Stimulated activated CD4-positive, alpha-beta T cell treated with anti-CD3 and anti-CD28 coated beads, Interleukin-2, amount 100 ng/mL, for 24 hours (primary cell): ENCODE results near the gene MAVS.
"Not testable (repeated sequence)": the region's sequence is repeated elsewhere in the genome, so short reads cannot be mapped to it uniquely, and the experiment has no call there.

Source experiments
- DNase-seq, 2 donors: peaks; one replicate each; pipeline ENCODE4 v3.0.0-alpha.2; 2020

The MAVS gene

GRCh38 chr20:3815703-3816315 lies 30.8 kb upstream of the MAVS start:
- no peak for DNase-seq

GRCh38 chr20:3818155-3819151 lies 28.2 kb upstream of the MAVS start:
- no peak for DNase-seq

DNA sequence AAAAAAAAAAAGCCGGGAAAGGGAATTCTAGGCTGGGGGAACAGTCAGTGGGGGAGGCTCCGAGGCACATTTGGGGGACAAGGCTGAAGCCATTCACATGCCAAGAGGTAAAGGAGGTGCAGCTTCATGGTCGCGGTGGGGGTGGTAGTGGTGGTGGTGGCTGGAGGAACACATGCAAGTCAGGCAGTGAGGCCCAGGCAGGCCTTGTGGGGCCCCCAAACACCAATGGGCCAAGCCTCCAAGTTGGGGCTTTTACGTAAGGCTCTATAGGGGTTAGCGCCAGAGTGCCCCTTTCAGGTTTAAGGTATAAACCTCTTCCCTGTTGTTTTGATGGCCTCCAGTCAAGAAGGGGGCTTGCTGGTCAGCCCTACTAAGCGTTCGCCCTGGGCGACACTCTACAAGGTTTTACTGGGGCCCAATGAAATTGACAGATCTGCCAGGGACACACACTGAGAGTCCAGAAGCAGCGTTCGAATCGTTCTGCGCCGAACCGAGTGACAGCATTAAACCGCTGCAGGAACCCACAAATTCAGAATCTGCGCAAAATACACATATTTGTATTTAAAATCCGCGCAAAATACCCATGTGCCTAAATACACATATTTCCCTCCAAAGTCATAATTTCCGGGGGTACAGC lies 27.1 kb upstream of the MAVS start:
- DNase-seq: no peak

- DNase-seq: peak; percentile 91 to 92
Observed at GRCh38 chr20:3820048-3820900, 26.4 kb upstream of the MAVS start, which contains the start of gene AP5S1. TSS of gene AP5S1 (plus strand) at chr20:3820547. CDS start at chr20:3822118, 1,571 bp downstream.

DNA sequence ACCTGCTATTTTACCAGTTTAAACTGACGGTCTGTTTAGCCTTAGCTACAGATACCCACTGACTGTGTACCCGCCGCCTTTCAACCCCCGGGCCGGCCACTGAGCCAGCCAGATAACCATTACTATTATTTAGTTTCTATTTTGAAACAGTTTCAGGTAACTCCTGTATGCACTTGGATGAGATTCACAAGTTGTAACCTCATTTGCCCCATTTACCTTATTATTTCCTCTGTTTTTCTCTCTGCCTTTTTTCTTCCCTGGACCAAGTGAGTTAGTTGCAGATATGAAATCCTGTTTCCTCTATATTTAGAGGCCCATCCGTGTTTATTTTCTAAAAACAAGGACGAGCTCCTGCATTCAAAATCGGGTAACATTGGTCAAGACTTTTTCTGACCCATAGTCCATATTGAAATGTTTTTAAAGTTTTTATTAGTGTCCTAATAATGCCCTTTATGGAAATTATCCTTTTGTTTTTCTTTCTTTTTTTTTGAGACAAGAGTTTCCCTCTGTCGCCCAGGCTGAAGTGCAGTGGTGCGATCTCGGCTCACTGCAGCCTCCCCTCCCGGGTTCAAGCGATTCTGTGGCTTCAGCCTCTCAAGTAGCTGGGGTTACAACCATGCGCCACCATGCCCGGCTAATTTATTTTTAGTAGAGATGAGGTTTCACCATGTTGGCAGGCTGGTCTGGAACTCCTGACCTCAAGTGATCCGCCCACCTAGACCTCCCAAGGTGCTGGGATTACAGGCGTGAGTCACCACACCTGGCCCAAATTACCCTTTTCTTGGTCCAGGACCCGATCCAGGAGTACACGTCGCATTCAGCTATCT lies 25.5 kb upstream of the MAVS start:
- no peak for DNase-seq

DNA sequence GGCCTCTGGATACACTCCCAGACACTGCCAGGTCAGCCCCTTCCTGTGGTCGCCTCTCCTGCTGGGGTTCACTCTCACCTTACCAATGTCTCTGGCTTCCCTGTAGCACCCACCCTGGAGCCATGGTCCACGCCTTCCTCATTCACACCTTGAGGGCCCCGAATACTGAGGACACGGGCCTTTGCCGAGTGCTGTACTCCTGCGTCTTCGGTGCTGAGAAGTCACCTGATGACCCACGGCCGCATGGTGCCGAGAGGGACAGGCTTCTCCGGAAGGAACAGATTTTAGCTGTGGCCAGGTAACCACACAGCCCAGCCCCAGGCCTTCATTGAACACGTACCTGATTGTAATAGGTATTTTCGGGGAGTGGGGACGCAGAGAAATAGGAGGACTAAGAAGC lies 24.6 kb upstream of the MAVS start:
- DNase-seq: no peak

- DNase-seq: no peak
Observed at GRCh38 chr20:3823881-3824280, 22.8 kb upstream of the MAVS start.

DNA sequence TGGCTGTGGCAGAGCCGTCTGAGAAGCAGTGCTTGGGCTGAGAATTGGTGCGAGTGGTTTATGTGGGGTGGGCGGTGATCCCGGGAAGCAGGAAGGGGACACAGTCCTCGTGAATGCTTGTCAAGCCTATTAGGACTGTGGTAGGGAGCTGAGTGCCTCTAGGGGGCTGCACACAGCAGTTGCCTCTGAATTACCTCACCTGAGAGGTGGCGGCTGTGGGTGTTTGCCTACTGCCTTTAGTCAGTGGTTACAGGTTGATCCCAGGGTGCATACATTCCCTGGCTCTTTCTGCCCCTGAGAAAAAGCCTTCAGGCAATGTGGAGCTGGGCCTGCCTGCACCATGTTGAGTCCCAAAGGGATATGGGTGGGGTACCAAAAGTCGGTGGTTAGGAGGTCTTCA lies 21.1 kb upstream of the MAVS start:
- DNase-seq: no peak

DNA sequence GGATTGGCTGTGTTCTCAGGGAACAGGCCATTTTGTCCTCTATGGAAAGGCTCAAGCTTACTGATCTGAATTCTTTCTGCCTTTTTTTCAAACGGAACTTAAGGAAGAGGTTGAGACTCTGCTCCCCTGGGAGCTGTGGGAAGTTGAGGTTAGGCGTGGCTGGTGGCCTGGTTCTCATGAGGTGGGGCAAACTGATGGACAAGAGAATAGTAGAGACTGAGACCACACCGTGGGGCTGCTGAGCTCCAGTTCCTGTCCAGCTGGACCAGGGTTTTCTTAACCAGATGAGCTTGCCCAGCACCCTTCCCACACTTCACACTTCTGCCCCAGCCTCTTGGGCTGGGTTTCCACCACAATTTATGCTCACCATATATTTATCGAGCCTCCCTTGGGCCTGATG lies 20.2 kb upstream of the MAVS start:
- no peak for DNase-seq

DNA sequence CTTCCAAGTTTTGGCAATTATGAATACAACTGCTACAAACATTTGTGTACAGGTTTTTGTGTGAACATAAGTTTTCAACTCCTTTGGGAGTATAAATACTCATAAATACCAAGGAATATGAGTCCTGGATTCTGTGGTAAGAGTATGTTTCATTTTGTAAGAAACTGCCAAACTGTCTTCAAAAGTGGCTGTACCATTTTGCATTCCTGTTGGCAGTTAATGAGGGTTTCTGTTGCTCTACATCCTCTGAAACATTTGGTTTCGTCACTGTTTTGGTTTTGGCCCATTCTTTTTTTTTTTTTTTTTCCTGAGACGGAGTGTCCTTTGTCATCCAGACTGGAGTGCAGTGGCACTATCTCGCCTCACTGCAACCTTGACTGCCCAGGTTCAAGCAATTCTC lies 17.8 kb upstream of the MAVS start:
- no peak for DNase-seq

GRCh38 chr20:3829891-3830290 lies 16.7 kb upstream of the MAVS start:
- not testable (repeated sequence) for DNase-seq

GRCh38 chr20:3836132-3836531 lies 10.5 kb upstream of the MAVS start:
- DNase-seq: no peak

- DNase-seq: no peak
Observed at GRCh38 chr20:3839328-3839727, 7.3 kb upstream of the MAVS start.

DNA sequence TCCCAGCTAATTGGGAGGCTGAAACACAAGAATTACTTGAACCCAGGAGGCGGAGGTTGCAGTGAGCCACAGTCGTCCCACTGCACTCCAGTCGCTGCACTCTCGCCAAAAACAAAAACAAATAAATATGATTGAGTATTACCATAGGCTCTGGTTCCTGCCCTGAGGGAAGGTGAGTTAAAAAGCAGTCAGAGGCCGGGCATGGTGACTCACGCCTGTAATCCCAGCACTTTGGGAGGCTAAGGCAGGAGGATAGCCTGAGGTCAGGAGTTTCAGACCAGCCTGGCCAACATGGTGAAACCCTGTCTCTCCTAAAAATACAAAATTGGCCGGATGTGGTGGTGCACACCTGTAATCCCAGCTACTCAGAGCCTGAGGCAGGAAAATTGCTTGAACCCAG lies 6.4 kb upstream of the MAVS start:
- DNase-seq: not testable (repeated sequence)

GRCh38 chr20:3842348-3842930 lies 4.2 kb upstream of the MAVS start:
- no peak for DNase-seq

- DNase-seq: no peak
Observed at GRCh38 chr20:3843490-3843889, 3.1 kb upstream of the MAVS start.

DNA sequence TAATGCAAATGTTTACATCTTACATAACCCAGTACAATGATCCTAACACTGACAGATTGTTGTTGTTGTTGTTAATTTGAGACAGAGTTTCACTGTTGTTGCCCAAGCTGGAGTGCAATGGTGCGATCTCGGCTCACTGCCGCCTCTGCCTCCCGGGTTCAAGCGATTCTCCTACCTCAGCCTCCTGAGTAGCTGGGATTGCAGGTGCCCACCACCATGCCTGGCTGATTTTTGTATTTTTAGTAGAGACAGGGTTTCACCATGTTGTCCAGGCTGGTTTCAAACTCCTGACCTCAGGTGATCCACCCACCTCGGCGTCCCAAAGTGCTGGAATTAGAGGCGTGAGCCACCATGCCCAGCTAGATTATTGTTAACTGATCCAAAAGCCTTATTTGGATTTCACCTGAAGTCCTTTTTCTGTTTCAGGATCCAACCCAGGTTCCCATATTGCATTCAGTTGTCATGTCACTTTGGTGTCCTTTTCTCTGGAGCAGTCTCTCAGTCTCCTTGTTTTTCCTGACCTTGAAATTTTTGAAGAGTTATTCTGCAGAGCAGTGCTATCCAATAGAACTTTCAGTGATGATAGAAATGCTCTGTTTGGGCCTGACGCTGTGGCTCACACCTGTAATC lies 2.5 kb upstream of the MAVS start:
- DNase-seq: not testable (repeated sequence)

- DNase-seq: no peak
Observed at GRCh38 chr20:3846378-3846739, 275 bp upstream of the MAVS start.

DNA sequence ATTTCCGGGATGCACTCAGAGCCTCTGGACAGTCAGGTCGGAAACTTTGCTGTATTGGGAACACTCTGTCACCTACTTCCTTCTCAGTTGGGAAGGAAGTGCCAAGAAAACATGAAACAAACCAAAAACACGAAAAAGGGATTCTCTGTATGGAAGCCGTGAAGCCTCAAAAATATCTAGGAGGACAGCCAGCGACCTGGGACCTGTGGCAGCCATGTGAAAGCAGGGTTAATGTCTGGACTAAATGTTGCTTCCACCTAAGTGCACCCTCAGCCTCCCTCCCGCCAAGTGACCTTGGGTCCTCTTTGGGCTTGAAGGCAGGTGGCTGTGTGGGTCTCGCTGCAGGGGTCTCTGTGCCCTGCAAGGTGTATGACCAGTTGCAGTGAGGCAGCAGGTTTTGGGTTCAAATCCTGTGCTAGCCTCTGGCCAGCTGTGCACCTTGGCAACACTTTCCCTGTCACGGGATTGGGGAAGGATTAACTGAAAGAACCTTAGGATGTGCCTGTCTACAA lies 851 bp downstream of the MAVS start:
- no peak for DNase-seq

GRCh38 chr20:3848565-3848964 lies 1.9 kb downstream of the MAVS start:
- DNase-seq: no peak

DNA sequence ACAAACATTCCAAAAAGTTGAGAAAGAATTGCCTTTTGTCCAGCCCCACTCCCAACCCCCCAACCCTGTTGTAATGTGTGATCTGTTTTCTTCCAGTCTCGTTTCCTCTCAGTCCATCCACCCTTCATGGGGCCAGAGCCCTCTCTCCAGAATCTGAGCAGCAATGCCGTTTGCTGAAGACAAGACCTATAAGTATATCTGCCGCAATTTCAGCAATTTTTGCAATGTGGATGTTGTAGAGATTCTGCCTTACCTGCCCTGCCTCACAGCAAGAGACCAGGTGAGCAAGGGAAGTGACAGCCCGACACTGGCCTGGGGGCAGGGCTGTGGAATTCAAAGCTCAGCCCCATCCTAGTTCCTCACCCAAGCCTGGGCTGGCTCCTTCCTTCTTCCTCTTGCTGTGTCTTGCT lies 7.8 kb downstream of the MAVS start:
- no peak for DNase-seq
